SK-N-SH (cell line): ENCODE measurements around the gene BICC1. TPM values are rescaled to one million over a fixed set of nuclear protein-coding genes. Genes with fewer than 3 reads are reported as not detected.

Source experiments
- CTCF ChIA-PET: fragments of 300-600, 350-600 bp; formaldehyde crosslinking; extraction: SDS; loops from one replicate; lab custom pipeline; 2021; lab: Yijun Ruan, JAX
- POLR2A ChIA-PET: fragments of 350-600 bp; sonication (Branson Sonifier 250); formaldehyde crosslinking; extraction: SDS; loops from one replicate; lab custom pipeline; 2020; ENCODE audit warnings: antibody characterized with exemption, inconsistent platforms; lab: Yijun Ruan, JAX
- DNase-seq: peaks from one replicate; pipeline ENCODE4 v3.0.0; 2012
- H2AFZ ChIP-seq: fragments of 200-600 bp; sonication (generic); 2 replicates; pipeline ENCODE4 v1.8.1; 2016; ENCODE audit warnings: antibody characterized with exemption, mild to moderate bottlenecking, low read depth
- H3F3A ChIP-seq: fragments of 200-600 bp; sonication (generic); replicated peaks from 2 replicates; pipeline ENCODE3; 2016; ENCODE audit warnings: antibody characterized with exemption, mild to moderate bottlenecking; ENCODE audit not compliant: insufficient read depth
- H3K27ac ChIP-seq, 2 experiments: fragments of 200-500 bp in 1 of 2; fragments of 200-600 bp in 1 of 2; sonication (Bioruptor generic) in 1 of 2; sonication (generic), shearing (Covaris generic) in 1 of 2; 2 replicates each; pipeline versions ENCODE4 v1.5.1 to v1.6.1; 2014 to 2016; ENCODE audit warnings: low read depth in 2 of 2, inconsistent platforms in 1 of 2, low read length in 1 of 2, mild to moderate bottlenecking in 1 of 2, mixed read lengths in 1 of 2
- H3K27me3 ChIP-seq: fragments of 200-600 bp; sonication (generic), shearing (Covaris generic); 2 replicates; pipeline ENCODE4 v1.6.1; 2016; ENCODE audit warnings: mixed run types; ENCODE audit not compliant: insufficient read depth
- H3K36me3 ChIP-seq, 2 experiments: fragments of 200-500 bp in 1 of 2; fragments of 200-600 bp in 1 of 2; sonication (Bioruptor generic) in 1 of 2; sonication (generic) in 1 of 2; replicated peaks in 1 of 2; 2 replicates each; pipeline versions ENCODE3 to v1.5.1; 2014 to 2016; ENCODE audit warnings: low read length in 1 of 2, mild to moderate bottlenecking in 1 of 2; ENCODE audit not compliant: insufficient read depth in 2 of 2, control insufficient read depth in 1 of 2
- H3K4me1 ChIP-seq, 2 experiments: fragments of 200-500 bp in 1 of 2; fragments of 200-600 bp in 1 of 2; sonication (Bioruptor generic) in 1 of 2; sonication (generic), shearing (Covaris generic) in 1 of 2; 2 replicates each; pipeline versions ENCODE4 v1.5.1 to v1.6.1; 2014 to 2016; ENCODE audit warnings: low read depth in 1 of 2, low read length in 1 of 2, mixed run types in 1 of 2; ENCODE audit not compliant: insufficient read depth in 2 of 2, control insufficient read depth in 1 of 2
- H3K4me2 ChIP-seq: fragments of 200-600 bp; sonication (generic), shearing (Covaris generic); 2 replicates; pipeline ENCODE4 v1.6.1; 2017; ENCODE audit warnings: mixed run types
- H3K4me3 ChIP-seq, 2 experiments: fragments of 200-500 bp in 1 of 2; fragments of 200-600 bp in 1 of 2; sonication (Bioruptor generic) in 1 of 2; sonication (generic), shearing (Covaris generic) in 1 of 2; 2 replicates each; pipeline versions ENCODE4 v1.5.1 to v1.8.1; 2014 to 2016; ENCODE audit warnings: low read depth in 2 of 2, inconsistent platforms in 1 of 2, low read length in 1 of 2, mild to moderate bottlenecking in 1 of 2, mixed read lengths in 1 of 2, moderate library complexity in 1 of 2
- H3K79me2 ChIP-seq: fragments of 200-600 bp; sonication (generic); 2 replicates; pipeline ENCODE4 v1.8.1; 2017; ENCODE audit warnings: mild to moderate bottlenecking; ENCODE audit not compliant: insufficient read depth
- H3K9ac ChIP-seq: fragments of 200-600 bp; sonication (generic); 2 replicates; pipeline ENCODE4 v1.6.1; 2017; ENCODE audit warnings: mixed run types
- H3K9me2 ChIP-seq: fragments of 200-600 bp; sonication (generic); 2 replicates; pipeline ENCODE4 v1.6.1; 2017; ENCODE audit warnings: mixed run types
- H3K9me3 ChIP-seq: fragments of 200-600 bp; sonication (generic); 2 replicates; pipeline ENCODE4 v1.6.1; 2017; ENCODE audit warnings: mixed run types, mild to moderate bottlenecking, moderate library complexity
- H4K20me1 ChIP-seq: fragments of 200-600 bp; sonication (generic); 2 replicates; pipeline ENCODE4 v1.6.1; 2017; ENCODE audit warnings: mild to moderate bottlenecking, mixed run types; ENCODE audit not compliant: insufficient read depth
- CTCF ChIP-seq: fragments of 200-600 bp; sonication (generic); IDR thresholded peaks from 2 replicates; pipeline ENCODE4 v1.6.1; 2017; ENCODE audit warnings: antibody characterized with exemption, mild to moderate bottlenecking, moderate library complexity
- ELF1 ChIP-seq: IDR thresholded peaks from 2 replicates; pipeline ENCODE4 v1.4.0; 2012
- FOXM1 ChIP-seq: IDR thresholded peaks from 2 replicates; pipeline ENCODE4 v1.4.0; 2012; ENCODE audit warnings: low read depth, mild to moderate bottlenecking
- IRF3 ChIP-seq: fragments of 150-350 bp; IDR thresholded peaks from 2 replicates; pipeline ENCODE4 v1.6.1; 2016; ENCODE audit warnings: mild to moderate bottlenecking, low read depth, low read length
- MXI1 ChIP-seq: IDR thresholded peaks from 2 replicates; pipeline ENCODE4 v1.6.1; 2012; ENCODE audit warnings: mild to moderate bottlenecking, low read depth, low read length, improper control_type of control experiment
- NFIC ChIP-seq: IDR thresholded peaks from 2 replicates; pipeline ENCODE4 v1.4.0; 2012; ENCODE audit warnings: borderline replicate concordance
- PBX3 ChIP-seq: IDR thresholded peaks from 2 replicates; pipeline ENCODE4; 2012
- REST ChIP-seq: IDR thresholded peaks from 2 replicates; pipeline ENCODE4 v1.6.1; 2012; ENCODE audit warnings: mild to moderate bottlenecking, low read depth, low read length, moderate library complexity
- SIN3A ChIP-seq: IDR thresholded peaks from 2 replicates; pipeline ENCODE4 v1.6.1; 2012; ENCODE audit warnings: low read depth, mild to moderate bottlenecking, low read length, moderate library complexity, borderline replicate concordance
- SMC3 ChIP-seq: IDR thresholded peaks from 2 replicates; pipeline ENCODE4 v1.6.1; 2012; ENCODE audit warnings: low read depth, low read length, improper control_type of control experiment
- TCF12 ChIP-seq: IDR thresholded peaks from 2 replicates; pipeline ENCODE4 v1.4.0; 2012
- YY1 ChIP-seq: IDR thresholded peaks from 2 replicates; pipeline ENCODE4 v1.4.0; 2012; ENCODE audit warnings: low read depth, mild to moderate bottlenecking
- WGBS: methylation state at CpG from one replicate; pipeline ENCODE4 v1.1.6; 2017; ENCODE audit warnings: low lambda C conversion rate; 5-methylcytosine and 5-hydroxymethylcytosine counted together
- polyA plus RNA-seq, 3 experiments: library from polyadenylated mRNA; depleted of rRNA; stranded (reverse); fragments of >200 nt; gene quantifications; 2 replicates each; pipeline ENCODE4 v1.2.3, GENCODE V29; 2012

BICC1 gene
- polyA plus RNA-seq, 1 of the 3 experiments (the other 2 are of a cell fraction): 1.5 TPM

- CTCF ChIA-PET: no interaction called here
- Histone ChIP-seq H3K27me3 (no peaks in the 10 kb centered on the region), H4K20me1 (no peaks in the 10 kb centered on the region), H3K27ac (no peak overlapping the region), H3K9ac (no peak overlapping the region), H3K4me1 (peaks cover 0 to 21% of the 10 kb centered on the region in 2 experiments; a peak in 3 of 4 replicates), H3K36me3 (no peaks in the 10 kb centered on the region), H3F3A (peaks cover 3% of the 10 kb centered on the region), H3K9me2 (no peaks in the 10 kb centered on the region), H3K4me2 (no peak overlapping the region), H2AFZ (no peak overlapping the region), H3K4me3 (no peak overlapping the region), H3K9me3 (no peaks in the 10 kb centered on the region), H3K79me2 (no peaks in the 10 kb centered on the region)
- no peak for TF ChIP-seq MXI1
- TF ChIP-seq PBX3: no peak
- no peak for TF ChIP-seq YY1
- TF ChIP-seq TCF12: no peak
- no peak for TF ChIP-seq IRF3
- no peak for TF ChIP-seq CTCF
- no peak for TF ChIP-seq SIN3A
- TF ChIP-seq SMC3: no peak
- TF ChIP-seq REST: no peak
- TF ChIP-seq ELF1: no peak
- no peak for TF ChIP-seq FOXM1
- TF ChIP-seq NFIC: no peak
- POLR2A ChIA-PET: no interaction called here
- WGBS: 76% methylated on average over 5 of the region's 5 CpGs
- DNase-seq: no peak
Measured at GRCh38 chr10:58695022-58695421, 182.3 kb downstream of the BICC1 start.
